Coronary artery (tissue), 2 donors: ENCODE results near the gene TK2.

Source experiments
- DNase-seq: peaks from one replicate; pipeline ENCODE4 v3.0.0-alpha.2; 2017; ENCODE audit warnings: low spot score
- H3K27ac ChIP-seq, 2 donors: fragments of 200-600 bp; sonication (generic); one replicate each; pipeline ENCODE4 v1.5.1; 2016 to 2019
- H3K4me3 ChIP-seq: fragments of 200-600 bp; sonication (generic); 2 replicates; pipeline ENCODE4 v1.5.1; 2016; ENCODE audit warnings: mild to moderate bottlenecking, moderate library complexity
- CTCF ChIP-seq: fragments of 200-600 bp; sonication (generic); IDR thresholded peaks from one replicate; pipeline ENCODE4 v1.5.1; 2019; ENCODE audit warnings: antibody characterized with exemption

TK2 gene

GRCh38 chr16:66489385-66489784 lies 60.5 kb downstream of the TK2 start:
- no peak for TF ChIP-seq CTCF
- DNase-seq, result peak; percentile 52
- Histone ChIP-seq H3K27ac (no peak overlapping the region), H3K4me3 (no peak overlapping the region)

DNA sequence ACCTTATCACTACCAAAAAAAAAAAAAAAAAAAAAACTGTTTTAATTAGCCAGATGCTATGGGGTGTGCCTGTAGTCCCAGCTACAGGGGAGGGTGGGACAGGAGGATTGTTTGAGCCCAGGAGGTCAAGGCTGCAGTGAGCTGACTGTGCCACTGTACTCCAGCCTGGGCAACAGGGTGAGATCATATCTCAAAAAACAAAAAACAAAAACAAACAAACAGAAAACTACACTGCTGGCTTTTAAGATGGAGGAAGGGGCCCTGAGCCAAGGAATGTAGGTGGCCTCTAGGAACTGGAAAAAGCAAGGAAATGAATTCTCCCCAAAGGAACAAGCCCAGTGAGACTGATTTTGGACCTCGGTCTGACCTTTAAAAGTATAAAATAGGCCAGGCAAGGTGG lies 61.4 kb downstream of the TK2 start:
- no peak overlapping the region for H3K4me3 ChIP-seq
- TF ChIP-seq CTCF, result no peak
- peak; percentile 29 for DNase-seq

DNA sequence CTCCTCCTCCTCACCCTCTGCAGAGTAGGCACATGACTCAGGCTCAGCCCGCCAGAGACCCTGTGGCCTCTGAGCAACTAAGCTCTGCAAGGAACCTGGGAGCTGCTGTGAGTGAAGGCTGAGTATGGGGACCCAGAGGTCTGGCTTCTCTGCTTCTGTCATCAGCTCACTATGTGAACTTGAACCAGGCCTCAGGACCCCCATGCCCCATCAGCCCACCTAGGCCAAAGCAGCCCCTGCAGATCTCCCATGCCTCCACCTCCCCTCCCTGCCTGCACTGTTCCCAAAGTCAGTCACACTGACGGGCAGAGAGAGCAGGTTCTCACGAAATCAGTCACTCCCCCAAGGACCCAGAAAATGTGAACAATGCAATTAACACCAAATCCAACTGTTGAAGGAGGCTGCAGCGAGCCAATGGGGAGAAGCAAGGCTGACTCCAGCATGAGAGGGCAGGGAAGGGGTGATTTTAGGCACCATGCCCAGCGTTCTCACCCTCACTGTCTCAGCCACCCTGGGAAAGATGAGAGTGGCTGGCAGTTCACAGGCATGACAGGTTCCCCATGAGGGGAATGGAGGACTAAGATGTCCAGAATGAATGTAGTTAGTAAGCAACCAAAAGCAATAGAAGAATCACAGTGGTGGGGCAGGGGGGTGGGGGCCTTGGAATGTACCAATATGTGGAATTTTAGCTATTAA lies 62.2 kb downstream of the TK2 start:
- TF ChIP-seq CTCF, result no peak
- DNase-seq, result peak; percentile 69
- no peak overlapping the region for H3K4me3 ChIP-seq
- H3K27ac ChIP-seq, result peak overlapping the region; percentile 55 to 85

More for the DNA sequence above, 61.4 kb downstream of the TK2 start:
- no peak overlapping the region for H3K27ac ChIP-seq

GRCh38 chr16:66486773-66487579 lies 62.9 kb downstream of the TK2 start:
- Histone ChIP-seq H3K27ac (peak overlapping the region; percentile 55 to 85), H3K4me3 (no peak overlapping the region)
- no peak for TF ChIP-seq CTCF
- DNase-seq, result peak; percentile 79

DNA sequence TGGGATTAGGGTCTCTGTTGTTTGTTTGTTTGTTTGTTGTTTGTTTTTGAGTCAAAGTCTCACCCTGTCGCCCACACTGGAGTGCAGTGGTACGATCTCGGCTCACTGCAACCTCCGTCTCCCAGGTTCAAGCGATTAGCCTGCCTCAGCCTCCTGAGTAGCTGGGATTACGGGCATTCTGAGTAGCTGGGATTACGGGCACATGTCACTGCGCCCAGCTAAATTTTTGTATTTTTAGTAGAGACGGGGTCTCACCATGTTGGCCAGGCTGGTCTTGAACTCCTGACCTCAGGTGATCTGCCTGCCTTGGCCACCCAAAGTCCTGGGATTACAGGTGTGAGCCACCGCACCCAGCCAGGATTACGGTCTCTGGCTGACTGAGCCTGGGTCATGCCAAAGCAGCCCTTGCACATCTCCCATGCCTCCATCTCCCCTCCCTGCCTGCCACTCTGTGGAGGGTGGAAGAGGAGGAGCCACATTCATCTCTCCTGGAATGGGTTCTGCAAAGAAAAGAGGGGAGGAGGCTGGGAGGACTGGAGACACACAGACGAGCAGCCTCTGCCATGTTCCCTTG lies 63.6 kb downstream of the TK2 start:
- DNase-seq, result no peak
- H3K4me3 ChIP-seq, result no peak overlapping the region
- TF ChIP-seq CTCF, result no peak
- peak overlapping the region; percentile 55 to 85 for H3K27ac ChIP-seq

DNA sequence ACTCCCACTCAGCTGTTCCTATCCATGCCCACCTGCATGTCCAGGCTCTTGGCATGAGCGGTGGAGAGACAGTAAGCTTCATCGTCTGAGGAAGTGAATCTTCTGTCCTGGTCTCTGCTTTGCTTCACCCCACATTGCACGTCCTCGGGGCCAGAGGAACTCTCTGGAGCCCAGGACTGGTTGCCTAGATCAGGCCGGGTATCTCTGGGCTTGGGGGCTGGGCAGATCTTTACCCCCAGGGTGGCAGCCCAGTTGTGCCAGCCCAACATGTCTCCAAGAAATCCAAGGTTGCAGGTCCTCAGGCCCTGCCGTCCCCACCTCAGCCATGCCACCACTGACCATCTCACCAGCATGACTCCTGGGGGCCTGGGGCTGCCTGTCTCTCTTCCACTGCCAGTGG lies 64.5 kb downstream of the TK2 start:
- H3K27ac ChIP-seq, result no peak overlapping the region
- TF ChIP-seq CTCF, result no peak
- DNase-seq, result no peak

More for the DNA sequence above, 64.5 kb downstream of the TK2 start:
- no peak overlapping the region for H3K4me3 ChIP-seq
